HG03571 (cell line): ENCODE measurements around the gene CCDC183.
"Not testable (repeated sequence)": the region's sequence is repeated elsewhere in the genome, so short reads cannot be mapped to it uniquely, and the experiment has no call there.

Experiments
- ATAC-seq: cut with Tn5 transposase; IDR thresholded peaks from one replicate; pipeline ENCODE4 v1.9.1; 2021; ENCODE audit not compliant: unreplicated experiment

CCDC183 gene

DNA sequence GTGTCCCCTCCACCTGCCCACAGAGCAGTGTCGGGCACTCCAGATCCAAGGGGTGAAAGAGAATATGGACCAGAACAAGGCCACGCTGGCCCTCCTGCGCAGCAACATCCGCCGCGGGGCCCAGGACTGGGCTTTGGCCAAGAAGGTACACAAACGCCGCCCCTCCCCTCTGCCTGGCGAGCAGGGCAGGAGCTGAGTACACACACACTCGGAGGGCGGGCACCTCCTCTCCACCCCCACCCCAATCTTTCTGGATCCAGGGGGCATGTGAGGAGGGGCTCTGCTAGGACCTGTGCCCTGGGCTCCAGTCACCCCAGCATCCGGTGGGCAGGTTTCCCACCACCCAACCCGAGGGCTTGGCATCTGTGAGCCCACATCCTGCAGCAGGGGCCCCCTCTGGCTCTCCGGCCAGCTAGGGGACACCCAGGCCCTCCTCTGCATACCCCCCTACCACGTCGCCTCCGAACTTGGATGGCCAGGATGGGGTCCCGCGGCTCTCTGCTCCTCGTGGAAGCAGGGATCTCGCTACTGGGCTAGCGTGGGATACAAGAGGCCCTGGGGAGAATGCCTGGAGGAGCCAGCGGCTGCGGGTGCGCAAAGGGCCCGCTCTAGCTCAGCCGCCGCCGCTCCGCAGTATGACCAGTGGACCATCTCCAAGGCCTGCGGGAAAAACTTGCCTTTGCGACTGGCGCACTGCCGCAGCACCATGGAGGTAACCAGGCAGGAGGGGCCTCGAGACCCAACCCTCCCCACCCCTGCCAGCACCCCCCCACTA is 3.1 kb downstream of the CCDC183 start:
- ATAC-seq = no peak

DNA sequence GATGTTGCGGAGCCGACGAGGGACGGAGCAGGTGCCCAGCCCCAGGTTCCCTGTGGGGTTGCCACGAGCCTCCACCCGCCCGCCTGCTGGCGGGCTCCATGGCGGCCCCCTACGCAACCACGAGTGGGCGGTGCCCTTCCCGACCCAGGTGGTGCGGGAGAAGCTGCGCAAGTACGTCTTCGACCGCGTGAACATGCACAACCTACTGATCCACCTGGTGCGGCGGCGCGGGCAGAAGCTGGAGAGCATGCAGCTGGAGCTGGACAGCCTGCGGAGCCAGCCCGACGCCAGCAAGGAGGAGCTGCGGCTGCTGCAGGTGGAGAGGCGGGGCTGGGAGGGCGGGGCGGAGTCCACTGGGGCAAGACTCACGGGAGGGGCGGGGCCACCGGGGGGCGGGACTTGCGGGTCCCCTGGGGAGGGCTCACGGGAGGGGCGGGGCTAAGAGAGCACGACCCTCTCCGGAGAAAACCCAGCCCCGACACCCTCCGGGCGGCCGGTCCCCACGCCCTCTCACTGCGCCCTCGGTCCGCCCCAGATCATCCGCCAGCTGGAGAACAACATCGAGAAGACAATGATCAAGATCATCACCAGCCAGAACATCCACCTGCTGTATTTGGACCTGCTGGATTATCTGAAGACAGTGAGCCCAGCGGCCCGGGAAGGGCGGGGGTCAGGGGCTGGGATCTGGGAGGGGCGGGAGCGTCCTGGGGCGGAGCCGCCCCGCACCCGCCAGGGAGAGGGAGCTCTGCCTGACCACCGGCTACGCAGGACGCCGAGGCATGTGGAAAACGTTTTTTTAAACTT is 3.9 kb downstream of the CCDC183 start:
- no peak for ATAC-seq

DNA sequence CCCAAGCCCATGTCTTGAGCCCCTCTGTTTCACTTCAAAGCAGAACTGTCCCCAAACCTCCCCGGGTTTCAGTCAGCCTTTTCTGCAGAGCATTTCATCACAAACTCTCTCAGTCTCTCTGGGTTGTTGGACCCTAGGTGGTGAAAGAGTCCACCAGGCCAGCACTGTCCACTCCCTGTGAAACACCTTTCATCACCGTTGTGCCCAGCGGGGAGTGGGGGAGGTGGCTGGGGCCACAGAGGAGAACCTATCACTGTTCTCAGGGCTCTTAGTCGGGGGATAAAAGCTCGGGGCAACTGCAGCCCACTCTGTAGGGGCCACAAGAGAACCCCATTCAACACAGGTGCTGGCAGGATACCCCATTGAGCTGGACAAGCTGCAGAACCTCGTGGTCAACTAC is 6.2 kb downstream of the CCDC183 start:
- ATAC-seq = no peak

DNA sequence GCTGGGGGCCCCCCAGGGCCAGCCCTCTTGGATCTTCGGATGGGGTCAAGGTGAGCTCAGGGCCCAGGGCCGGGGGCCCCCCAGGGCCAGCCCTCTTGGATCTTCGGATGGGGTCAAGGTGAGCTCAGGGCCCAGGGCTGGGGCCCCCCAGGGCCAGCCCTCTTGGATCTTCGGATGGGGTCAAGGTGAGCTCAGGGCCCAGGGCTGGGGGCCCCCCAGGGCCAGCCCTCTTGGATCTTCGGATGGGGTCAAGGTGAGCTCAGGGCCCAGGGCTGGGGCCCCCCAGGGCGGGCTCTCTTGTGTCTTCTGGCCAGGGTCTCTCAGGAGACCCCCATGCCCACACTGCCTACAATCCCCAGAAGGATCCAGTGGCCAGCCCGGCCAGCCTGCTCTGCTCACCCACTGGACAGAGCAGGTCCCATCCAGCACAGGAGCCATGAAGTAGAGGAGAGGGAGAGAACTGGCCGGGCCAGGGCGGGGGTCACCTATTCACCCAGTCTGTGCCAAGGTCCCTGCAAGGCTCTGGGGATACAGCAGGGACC is 6.9 kb downstream of the CCDC183 start:
- ATAC-seq = not testable (repeated sequence)

DNA sequence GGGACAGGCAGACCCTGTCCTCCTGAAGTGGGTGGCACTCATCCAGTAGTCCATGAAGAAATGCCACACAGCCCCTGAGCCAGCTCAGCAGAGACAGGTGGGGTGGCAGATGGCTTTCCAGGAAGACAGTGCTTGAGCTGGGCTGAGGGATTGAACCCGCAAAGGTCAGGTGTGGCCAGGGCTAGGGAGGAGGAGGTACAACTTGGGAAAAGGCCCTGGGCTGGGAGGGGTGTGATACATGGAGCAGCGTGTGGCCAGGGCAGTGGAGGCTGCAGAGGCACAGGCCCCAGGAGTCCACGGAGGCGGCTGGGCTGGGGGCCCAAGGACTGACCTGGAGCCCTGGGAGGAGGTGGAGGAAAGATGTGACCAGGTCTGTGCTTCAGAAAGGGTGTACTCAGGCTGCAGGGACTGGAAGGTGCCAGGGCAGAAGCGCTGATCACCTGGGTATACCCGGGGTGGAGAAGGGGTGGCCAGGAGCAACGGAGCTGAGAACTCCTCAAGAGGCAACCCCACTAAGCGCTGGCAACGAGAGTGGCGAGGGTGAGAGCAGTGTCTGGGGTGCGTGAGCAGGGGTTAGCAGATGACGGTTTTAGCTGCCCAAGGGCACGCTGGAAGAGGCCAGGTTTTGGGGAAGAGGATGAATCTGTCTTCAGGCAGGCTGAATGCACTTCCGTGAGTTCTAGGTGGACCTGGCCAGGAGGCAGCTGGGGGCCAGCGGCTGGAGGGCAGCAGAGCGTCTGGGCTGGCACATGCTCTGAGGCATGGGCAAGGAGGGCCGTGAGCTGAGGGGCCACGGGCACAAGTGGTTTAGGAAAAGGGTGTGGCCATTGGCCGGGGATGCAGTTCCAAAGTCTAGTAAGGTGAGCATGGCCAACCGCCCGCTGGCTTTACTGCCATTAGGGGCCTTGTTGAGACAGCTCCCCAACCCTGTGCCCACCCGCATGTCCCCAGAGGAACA is 7.7 kb downstream of the CCDC183 start:
- ATAC-seq = no peak

DNA sequence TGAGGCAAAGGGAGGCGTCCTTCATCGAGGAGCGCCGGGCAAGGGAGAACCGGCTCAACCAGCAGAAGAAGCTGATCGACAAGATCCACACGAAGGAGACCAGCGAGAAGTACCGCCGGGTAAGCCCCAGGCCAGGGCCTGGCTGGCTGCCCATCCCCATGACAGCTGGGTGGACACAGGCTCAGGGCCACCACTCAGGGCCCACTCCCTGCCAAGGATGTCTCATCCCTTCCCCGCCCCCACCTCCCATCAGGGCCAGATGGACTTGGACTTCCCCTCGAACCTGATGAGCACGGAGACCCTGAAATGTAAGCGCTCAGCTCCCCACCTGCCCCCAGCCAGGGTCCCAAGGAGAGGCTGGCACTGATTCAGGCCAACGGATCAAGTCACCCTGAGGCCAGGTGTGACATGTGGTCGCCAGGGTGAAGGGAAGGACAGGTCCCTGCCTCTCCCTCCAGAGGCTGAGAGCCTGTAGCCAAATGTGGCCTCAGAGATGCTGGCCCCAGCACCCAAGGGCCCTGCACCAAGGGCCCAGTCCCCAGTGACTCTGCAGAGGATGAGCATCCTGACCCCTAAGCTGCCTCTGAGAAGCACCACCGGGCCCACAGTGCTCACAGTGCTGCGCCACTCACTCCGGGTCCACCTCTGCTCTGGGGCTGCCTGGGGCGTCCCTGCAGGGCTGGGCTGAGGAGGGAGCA is 8.5 kb downstream of the CCDC183 start:
- ATAC-seq = no peak

DNA sequence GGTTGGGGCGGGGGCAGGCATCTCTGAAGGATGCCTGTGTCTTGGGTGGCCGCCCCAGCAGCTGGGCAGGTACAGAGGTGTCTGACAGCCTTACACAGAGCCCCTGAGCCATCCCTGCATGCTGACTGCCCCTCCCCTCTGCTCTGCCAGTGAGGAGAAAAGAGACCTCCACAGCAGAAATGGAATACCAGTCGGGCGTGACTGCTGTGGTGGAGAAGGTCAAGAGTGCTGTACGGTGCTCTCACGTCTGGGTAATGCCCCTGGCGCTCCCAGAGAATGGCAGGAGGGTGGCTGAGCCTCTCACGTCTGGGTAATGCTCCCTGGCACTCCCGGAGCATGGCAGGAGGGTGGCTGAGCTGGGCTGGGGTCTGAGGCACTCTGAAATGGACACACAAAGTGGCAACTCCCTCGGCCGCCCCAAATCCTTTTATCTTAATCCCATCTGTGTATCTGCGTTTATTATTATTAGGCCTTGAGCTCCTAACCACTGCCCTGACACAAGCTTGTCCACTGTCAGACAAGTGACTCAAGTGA is 9.1 kb downstream of the CCDC183 start:
- no peak for ATAC-seq

DNA sequence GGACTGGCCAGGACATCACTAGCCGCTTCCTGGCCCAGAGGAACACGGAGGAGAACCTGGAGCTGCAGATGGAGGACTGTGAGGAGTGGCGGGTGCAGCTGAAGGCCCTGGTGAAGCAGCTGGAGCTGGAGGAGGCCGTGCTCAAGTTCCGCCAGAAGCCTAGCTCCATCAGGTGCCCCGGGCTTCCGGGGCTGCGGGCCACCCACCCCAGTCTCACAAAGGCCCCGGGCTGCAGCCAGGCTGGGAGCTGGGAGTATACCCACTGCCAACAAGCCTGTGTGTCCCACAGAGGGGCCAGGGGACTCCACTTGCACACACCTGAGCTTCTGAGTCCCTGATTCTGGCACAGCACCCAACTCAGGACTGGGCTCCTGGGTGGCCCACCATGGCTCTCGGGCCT is 9.9 kb downstream of the CCDC183 start:
- no peak for ATAC-seq

DNA sequence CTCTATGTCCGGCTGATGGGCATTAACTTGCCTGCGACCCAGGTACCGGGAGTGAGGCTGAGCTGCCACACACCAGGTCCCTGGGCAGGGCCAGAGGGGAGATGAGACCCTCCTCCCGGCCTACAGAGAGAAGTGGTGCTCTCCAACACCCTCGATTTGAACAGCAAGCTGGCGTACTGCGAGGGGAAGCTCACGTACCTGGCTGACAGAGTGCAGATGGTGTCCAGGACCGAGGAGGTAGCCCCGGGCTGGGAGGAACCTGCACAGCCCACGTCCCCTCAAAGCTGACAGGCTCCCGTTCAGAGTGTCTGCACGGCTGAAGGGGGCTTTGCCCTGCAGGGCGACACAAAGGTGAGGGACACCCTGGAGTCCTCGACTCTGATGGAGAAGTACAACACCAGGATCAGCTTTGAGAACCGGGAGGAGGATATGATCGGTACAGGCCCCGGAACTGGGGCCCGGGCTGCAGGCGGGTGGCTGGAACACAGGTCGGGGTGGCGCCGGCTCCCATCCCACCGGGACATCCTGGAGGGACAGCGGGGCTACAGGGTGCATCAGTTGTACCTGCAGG is 10.6 kb downstream of the CCDC183 start:
- ATAC-seq = no peak

DNA sequence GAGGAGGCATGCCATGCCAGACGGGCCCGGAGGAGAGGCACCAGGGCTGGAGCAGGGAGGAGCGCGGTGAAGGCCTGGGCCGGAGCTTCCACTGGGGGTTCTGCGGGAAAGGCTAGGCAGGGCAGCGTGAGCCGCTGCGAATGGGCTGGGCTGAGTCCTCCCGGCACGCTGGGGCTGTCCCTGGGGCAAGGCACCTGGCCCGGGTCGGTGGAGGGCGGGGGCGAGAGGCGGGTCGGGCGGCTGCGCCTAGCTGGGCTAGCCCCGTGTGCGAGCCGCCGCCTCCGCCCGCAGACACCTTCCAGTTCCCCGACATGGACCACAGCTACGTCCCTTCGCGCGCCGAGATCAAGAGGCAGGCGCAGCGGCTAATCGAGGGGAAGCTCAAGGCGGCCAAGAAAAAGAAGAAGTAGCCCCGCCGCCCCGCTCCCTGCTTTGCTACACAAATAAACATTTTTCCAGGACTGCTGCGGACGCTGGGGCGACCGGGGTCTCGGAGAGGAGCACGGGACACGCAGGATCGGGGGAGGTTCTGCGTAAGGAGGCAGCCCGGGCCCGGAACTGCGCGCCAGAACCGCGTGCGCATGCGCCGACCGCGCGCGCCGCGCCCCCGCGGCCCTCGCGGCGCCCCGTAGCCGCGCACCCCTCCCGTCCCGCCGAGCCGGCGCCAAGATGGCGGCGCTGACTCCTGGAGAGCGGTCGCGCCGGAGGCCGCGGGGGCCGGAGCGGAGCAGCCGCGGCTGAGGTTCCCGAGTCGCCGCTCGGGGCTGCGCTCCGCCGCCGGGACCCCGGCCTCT is 11.3 kb downstream of the CCDC183 start, which contains the start of gene RABL6:
TSS of gene RABL6 (plus strand) at position 668 of the 794 bp plus-strand sequence. CDS start 249 bp downstream, outside the sequence.
- peak; percentile 61 for ATAC-seq

DNA sequence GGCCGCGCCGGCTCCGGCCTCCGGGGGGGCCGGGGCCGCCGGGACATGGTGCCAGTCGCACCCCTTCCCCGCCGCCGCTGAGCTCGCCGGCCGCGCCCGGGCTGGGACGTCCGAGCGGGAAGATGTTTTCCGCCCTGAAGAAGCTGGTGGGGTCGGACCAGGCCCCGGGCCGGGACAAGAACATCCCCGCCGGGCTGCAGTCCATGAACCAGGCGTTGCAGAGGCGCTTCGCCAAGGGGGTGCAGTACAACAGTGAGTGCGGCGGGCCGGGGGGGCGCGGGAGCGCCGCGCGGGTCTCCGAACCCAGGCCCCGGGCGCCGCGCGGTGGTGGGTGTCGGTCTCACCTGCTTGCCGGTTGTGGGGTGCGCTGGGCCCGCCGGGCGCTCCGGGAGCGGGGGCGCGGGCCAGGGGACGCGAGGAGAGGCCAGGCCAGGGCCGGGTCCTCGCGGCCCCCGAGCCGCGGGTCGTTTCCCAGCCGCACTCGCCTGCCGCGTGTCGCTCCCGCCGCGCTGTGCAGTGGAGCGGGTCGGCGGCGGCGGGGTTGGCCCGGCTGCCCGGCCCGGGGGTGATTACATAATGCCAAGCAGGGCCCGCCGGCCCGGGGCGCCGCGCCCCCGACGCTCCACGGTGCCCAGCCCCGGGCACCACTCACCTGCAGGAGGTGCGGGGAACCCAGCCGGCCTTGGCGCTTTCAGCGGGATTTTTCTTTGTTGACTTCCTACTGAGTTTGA is 12.1 kb downstream of the CCDC183 start:
- ATAC-seq = peak; percentile 35

DNA sequence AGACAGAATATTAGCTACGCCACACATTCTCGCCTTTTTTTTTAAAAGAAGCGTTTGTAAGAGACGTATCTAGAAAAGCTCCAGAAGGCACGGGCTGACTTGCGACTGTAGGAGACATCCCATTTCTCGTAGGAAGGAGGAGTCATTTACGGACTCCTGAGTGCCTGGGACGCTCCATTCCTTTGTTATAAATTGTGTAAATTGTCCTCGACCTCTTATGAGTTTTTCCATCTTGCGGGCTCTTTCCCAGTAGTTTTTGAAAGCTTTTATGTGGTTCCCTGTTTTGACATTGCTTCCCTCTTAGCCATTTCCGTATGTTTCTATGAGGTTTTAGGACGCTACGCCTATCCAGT is 12.6 kb downstream of the CCDC183 start:
- no peak for ATAC-seq

DNA sequence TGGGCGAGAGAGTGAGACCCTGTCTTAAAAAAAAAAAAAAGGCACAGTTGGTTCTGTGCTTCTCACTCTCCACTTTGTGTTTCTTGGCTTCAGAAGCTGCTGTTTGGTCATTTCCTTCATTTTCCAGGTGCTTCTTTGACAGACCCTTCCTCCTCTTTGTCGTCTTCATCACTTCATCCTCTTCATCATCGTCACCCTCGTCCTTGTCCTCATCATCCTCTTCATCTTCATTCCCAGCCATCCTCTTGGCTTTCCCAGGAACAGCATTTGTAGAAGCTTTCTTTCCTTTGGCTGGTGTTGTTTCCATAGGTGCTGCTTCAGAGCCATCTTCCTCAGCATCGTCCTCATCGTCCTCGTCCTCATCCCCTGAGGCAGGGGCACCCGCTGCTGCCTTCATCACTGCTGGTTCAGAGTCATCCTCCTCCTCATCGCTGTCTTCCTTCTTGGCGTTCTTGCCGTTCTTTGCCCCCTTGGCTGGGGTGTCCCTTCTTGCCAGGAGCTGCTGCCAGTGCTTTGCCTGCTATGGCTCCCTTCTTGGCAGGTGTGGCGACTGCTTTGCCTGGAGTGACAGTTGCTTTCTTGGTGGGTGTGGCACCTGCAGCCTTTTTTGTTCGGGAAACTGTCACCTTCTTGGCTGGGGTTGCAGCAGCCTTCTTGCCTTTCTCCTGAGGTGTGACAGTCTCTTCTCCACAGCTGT is 18.7 kb downstream of the CCDC183 start:
- no peak for ATAC-seq

DNA sequence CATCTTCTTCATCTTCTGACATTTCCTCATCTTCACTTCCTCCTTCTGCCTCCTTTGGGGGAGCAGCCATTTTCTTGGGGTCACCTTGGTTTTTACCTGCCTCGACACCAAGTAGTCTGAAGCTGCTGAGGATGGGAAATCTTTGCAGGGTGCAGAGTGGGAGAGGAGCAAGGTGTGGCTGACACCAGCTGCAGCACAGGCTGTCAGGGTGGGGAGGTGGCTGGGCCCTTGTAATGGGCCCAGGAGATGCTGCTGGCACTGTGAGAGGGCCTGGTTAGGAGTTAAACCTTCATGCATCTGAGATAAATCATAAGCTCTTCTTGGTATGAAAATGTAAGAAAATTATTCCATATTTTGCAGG is 19.3 kb downstream of the CCDC183 start:
- ATAC-seq = no peak

DNA sequence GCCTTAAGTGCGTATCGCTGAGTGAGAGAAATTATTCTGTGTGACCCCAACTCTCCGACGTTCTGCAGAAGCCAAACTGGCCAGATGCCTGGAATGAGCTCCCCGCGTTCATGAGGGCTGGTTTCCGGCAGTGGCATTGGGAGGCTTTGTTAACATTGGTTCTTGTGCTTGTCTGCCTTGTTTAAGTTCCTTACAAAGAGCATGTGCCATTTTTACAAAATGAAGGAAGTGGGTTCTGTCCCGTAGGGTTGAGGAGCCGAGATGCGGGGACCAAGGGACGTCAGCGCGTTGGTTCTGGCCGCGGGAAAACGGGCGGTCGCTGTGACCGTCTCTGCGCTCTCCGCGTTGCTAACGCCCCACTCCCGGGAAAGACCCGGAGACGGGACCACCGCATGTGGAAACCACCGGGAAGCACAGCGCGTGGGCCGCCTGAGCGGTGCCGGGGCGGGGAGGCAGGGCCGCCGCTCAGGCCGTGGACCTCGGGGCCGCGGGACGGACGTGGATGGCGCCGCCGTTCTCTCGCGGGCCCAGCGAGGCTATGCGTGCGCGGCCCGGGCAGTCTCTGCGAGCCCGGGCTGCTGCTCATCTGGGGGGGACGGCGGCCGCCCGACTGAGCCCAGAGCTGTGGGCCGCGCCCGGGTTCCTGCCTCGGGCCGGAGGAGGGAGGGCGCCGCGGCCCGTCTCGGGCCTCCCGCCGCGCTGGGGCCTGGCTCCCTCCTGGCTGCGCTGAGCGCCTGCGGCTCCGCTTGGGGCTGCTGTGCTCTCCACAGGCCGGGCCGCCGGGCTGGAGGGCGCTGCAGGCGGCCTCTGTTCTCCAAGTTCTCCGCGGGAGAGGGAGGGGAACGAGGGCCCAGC is 25.1 kb downstream of the CCDC183 start:
- no peak for ATAC-seq

DNA sequence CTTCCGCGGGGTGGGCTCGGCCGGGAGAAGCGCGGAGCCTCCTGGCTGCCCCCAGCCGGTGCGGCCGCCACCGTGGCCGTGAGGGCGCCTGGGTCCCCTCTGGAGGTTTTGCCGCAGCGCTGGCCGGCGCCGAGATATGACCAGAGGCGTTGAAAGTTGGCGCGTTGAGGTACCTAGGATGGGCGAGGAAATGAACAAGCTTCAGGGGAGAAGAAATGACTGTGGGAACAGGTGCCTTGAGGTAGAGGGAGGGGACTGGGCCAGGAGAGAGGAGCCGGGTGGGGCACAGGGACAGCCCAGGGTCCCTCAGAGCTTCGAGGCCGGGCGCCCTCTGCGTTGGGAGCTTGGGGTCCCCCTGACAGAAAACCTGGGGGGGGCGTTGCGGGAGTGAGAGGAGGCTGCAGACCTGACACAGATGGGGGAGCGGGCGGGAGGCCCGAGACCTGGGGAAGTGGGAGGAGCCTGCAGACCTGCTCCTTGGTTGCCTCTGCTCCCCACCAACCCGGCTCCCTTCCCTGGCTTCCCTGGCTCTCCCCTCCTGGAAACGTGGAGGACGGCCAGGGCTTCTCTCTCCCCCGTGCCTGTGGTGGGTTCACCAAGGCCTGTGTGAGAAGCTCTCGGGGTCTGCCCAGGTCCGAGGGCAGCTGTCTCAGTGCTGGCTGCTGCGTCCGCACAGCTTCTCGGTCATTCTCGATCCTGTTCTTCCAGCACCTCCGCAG is 25.8 kb downstream of the CCDC183 start:
- no peak for ATAC-seq
